ENCODE measurements around the gene NXPH3. TPM values are rescaled to one million over a fixed set of nuclear protein-coding genes. Genes with fewer than 3 reads are reported as not detected.

Gene NXPH3
- total RNA-seq, 1 experiment from 2014 or later = 0.26 TPM

- intact Hi-C loops (cut with micrococcal nuclease) = loop anchor here (1.0 kb wide), 3 partner anchors 60 to 241 kb away; no protein-coding TSS in a partner anchor
- BruUV-seq (replicated peaks) = no TSS peak
- CTCF ChIA-PET = interaction anchor here (0.6 to 1.3 kb wide), 10 partner anchors 43 to 296 kb away, joined by 3 to 9 read pairs (median 3); partner anchors contain the start of gene PHB1
Observed at GRCh38 chr17:49556223-49556943, 19.3 kb upstream of the NXPH3 start.

GRCh38 chr17:49557312-49558024 is 18.2 kb upstream of the NXPH3 start:
- TF ChIP-seq CTCF (conservative IDR thresholded peaks at IDR 0.05; ENCODE audit: low read depth, low read length) (peak; percentile 93), EZH2 (IDR thresholded peaks at IDR 0.05; ENCODE audit: low read length, unreplicated experiment) (no peak)
- POLR2A ChIA-PET (ENCODE audit: unreplicated experiment) = interaction anchor here (0.6 to 0.7 kb wide), 2 partner anchors 34 to 163 kb away, joined by 3 to 5 read pairs; no protein-coding TSS in a partner anchor
- Histone ChIP-seq H3K27ac (ENCODE audit: low read length) (no peak overlapping the region), H3K9ac (ENCODE audit: low read length) (no peak overlapping the region), H3K9me3 (ENCODE audit: low read length) (no peaks in the 10 kb centered on the region), H3K4me2 (ENCODE audit: low read length) (no peak overlapping the region), H3K4me1 (ENCODE audit: insufficient read depth, low read length) (peaks cover 4% of the 10 kb centered on the region; the same call in 1 of the 2 replicates), H3K27me3 (ENCODE audit: low read length) (no peaks in the 10 kb centered on the region), H3K9me2 (replicated peaks; ENCODE audit: low read length) (no peaks in the 10 kb centered on the region), H3K79me2 (ENCODE audit: low read length) (no peaks in the 10 kb centered on the region), H3F3A (ENCODE audit: low read length, unreplicated experiment) (no peaks in the 10 kb centered on the region), H3K4me3 (ENCODE audit: low read length) (no peak overlapping the region), H2AFZ (ENCODE audit: low read length) (no peak overlapping the region), H3K36me3 (ENCODE audit: low read depth, low read length) (no peaks in the 10 kb centered on the region), H4K20me1 (ENCODE audit: low read length) (no peaks in the 10 kb centered on the region)
- no TSS peak for BruUV-seq (replicated peaks)
- ATAC-seq (peak; percentile 64), DNase-seq (peak; percentile 80)
- intact Hi-C loops (cut with micrococcal nuclease) = loop anchor here (1.0 kb wide), 1 partner anchor 149 kb away; no protein-coding TSS in a partner anchor
- CTCF ChIA-PET = interaction anchor here (0.5 to 1.4 kb wide), 20 partner anchors 8 to 621 kb away, joined by 3 to 13 read pairs (median 4); partner anchors contain the start of genes FAM117A and PHB1

More at GRCh38 chr17:49556223-49556943, 19.3 kb upstream of the NXPH3 start:
- no peaks in the 10 kb centered on the region for H3K27me3 ChIP-seq (ENCODE audit: low read length)
- peak overlapping the region; percentile 27; the same call in 1 of the 2 replicates for H3K4me3 ChIP-seq (ENCODE audit: low read length)
- peak overlapping the region; percentile 76 for H3K4me2 ChIP-seq (ENCODE audit: low read length)
- no peaks in the 10 kb centered on the region for H3K9me3 ChIP-seq (ENCODE audit: low read length)
- no peaks in the 10 kb centered on the region for H4K20me1 ChIP-seq (ENCODE audit: low read length)
- POLR2A ChIA-PET (ENCODE audit: unreplicated experiment) = no interaction called here
- no peaks in the 10 kb centered on the region for H3F3A ChIP-seq (ENCODE audit: low read length, unreplicated experiment)
- H3K27ac ChIP-seq (ENCODE audit: low read length) = no peak overlapping the region
- H3K9me2 ChIP-seq (replicated peaks; ENCODE audit: low read length) = no peaks in the 10 kb centered on the region
- H3K79me2 ChIP-seq (ENCODE audit: low read length) = no peaks in the 10 kb centered on the region
- ATAC-seq (peak; percentile 91), DNase-seq (peak; percentile 88)
- peaks cover 4% of the 10 kb centered on the region; the same call in 1 of the 2 replicates for H3K4me1 ChIP-seq (ENCODE audit: insufficient read depth, low read length)
- H2AFZ ChIP-seq (ENCODE audit: low read length) = peak overlapping the region; percentile 84
- peak overlapping the region; percentile 20; the same call in 1 of the 2 replicates for H3K9ac ChIP-seq (ENCODE audit: low read length)
- no peaks in the 10 kb centered on the region for H3K36me3 ChIP-seq (ENCODE audit: low read depth, low read length)
- TF ChIP-seq EZH2phosphoT487 (IDR thresholded peaks at IDR 0.05; ENCODE audit: borderline replicate concordance, low read length) (no peak), CTCF (conservative IDR thresholded peaks at IDR 0.05; ENCODE audit: low read depth, low read length) (peak; percentile 100)

Data from PC-3 (cell line).